Endothelial cell of umbilical vein (primary cell): ENCODE data around the gene SEPTIN10. TPM values are rescaled to one million over a fixed set of nuclear protein-coding genes. Genes with fewer than 3 reads are reported as not detected.

Source experiments
- Bru-seq: library from RNA; stranded (reverse); fragments of 400-500 nt; gene quantifications from one replicate; lab custom pipeline; 2021; lab: Mats Ljungman, UMichigan
- BruChase-seq, 2 experiments: library from RNA; stranded (reverse); fragments of 400-500 nt; gene quantifications; one replicate each; lab custom pipeline; 2021; lab: Mats Ljungman, UMichigan
- BruUV-seq: library from RNA; stranded (reverse); fragments of 400-500 nt; replicated peaks from 2 replicates; lab custom pipeline; 2021; lab: Mats Ljungman, UMichigan
- CTCF ChIA-PET: fragments of 300-600, 350-600 bp; sonication (Branson Sonifier 250); formaldehyde crosslinking; loops from one replicate; lab custom pipeline; 2021; ENCODE audit warnings: antibody characterized with exemption, inconsistent platforms; lab: Charles Lee
- POLR2A ChIA-PET: fragments of 300-600, 350-600 bp; sonication (Branson Sonifier 250); formaldehyde crosslinking; loops from one replicate; lab custom pipeline; 2021; ENCODE audit warnings: antibody characterized with exemption, inconsistent platforms; lab: Charles Lee
- DNase-seq: peaks from one replicate; pipeline ENCODE4 v3.0.0-alpha.2; 2011; ENCODE audit warnings: low read depth, low spot score
- FAIRE-seq: peaks from 2 replicates; lab custom pipeline; 2011; peaks lifted over from hg19 to GRCh38; lab: Jason Lieb, UNC
- H2AFZ ChIP-seq: 2 replicates; pipeline ENCODE4 v1.6.0; 2012; ENCODE audit warnings: low read depth, low read length, control low read depth, inconsistent platforms
- H3K27ac ChIP-seq: 2 replicates; pipeline ENCODE4 v1.5.1; 2011; ENCODE audit warnings: low read depth, mild to moderate bottlenecking, control low read depth, low read length, moderate library complexity; ENCODE audit not compliant: insufficient read depth
- H3K27me3 ChIP-seq, 2 experiments: 2 replicates each; pipeline versions ENCODE4 v1.6.0 to v1.6.1; 2011; ENCODE audit warnings: low read length in 2 of 2, mixed read lengths in 1 of 2; ENCODE audit not compliant: control insufficient read depth in 2 of 2, insufficient read depth in 2 of 2
- H3K36me3 ChIP-seq, 2 experiments: 2 replicates in 1 of 2; 3 replicates in 1 of 2; pipeline ENCODE4 v1.5.1; 2011; ENCODE audit warnings: low read length in 2 of 2, mild to moderate bottlenecking in 1 of 2, moderate library complexity in 1 of 2; ENCODE audit not compliant: control insufficient read depth in 2 of 2, insufficient read depth in 2 of 2; ENCODE audit errors: extremely low read depth in 1 of 2
- H3K4me1 ChIP-seq: 3 replicates; pipeline ENCODE4 v1.5.1; 2011; ENCODE audit warnings: mild to moderate bottlenecking, low read length; ENCODE audit not compliant: control insufficient read depth, insufficient read depth; ENCODE audit errors: extremely low read depth
- H3K4me2 ChIP-seq: 2 replicates; pipeline ENCODE4 v1.6.1; 2011; ENCODE audit warnings: low read length, control low read depth, mixed read lengths; ENCODE audit not compliant: insufficient read depth
- H3K4me3 ChIP-seq, 3 experiments: fragments of 200-600 bp in 1 of 3; sonication (generic), shearing (Covaris generic) in 1 of 3; replicated peaks in 1 of 3; 2 replicates each; pipeline ENCODE4 v1.5.1; 2011 to 2016; ENCODE audit warnings: control low read depth in 3 of 3, low read length in 3 of 3, mild to moderate bottlenecking in 2 of 3, inconsistent platforms in 1 of 3, low read depth in 1 of 3, moderate library complexity in 1 of 3; ENCODE audit not compliant: insufficient read depth in 1 of 3
- H3K79me2 ChIP-seq: 2 replicates; pipeline ENCODE4 v1.6.0; 2012; ENCODE audit warnings: low read length, inconsistent platforms; ENCODE audit not compliant: control insufficient read depth, insufficient read depth
- H3K9ac ChIP-seq: replicated peaks from 2 replicates; pipeline ENCODE3; 2011; ENCODE audit warnings: low read length, control low read depth; ENCODE audit not compliant: insufficient read depth; ENCODE audit errors: extremely low read depth
- H3K9me1 ChIP-seq: replicated peaks from 3 replicates; pipeline ENCODE4 v1.6.0; 2011; ENCODE audit warnings: mild to moderate bottlenecking, low read length; ENCODE audit not compliant: control insufficient read depth, insufficient read depth; ENCODE audit errors: extremely low read depth
- H3K9me3 ChIP-seq: replicated peaks from 2 replicates; pipeline ENCODE4 v1.5.1; 2012; ENCODE audit warnings: low read length, inconsistent platforms; ENCODE audit not compliant: control insufficient read depth, insufficient read depth
- H4K20me1 ChIP-seq: replicated peaks from 2 replicates; pipeline ENCODE3; 2011; ENCODE audit warnings: mild to moderate bottlenecking, low read length; ENCODE audit not compliant: control insufficient read depth, insufficient read depth; ENCODE audit errors: extremely low read depth
- CTCF ChIP-seq, 2 donors: IDR thresholded peaks; 1 replicate in 1 of 2; 2 replicates in 1 of 2; pipeline ENCODE4 v1.5.1; 2011; ENCODE audit warnings: low read length in 2 of 2, mild to moderate bottlenecking in 2 of 2, moderate library complexity in 2 of 2, control low read depth in 1 of 2, inconsistent platforms in 1 of 2, low read depth in 1 of 2; ENCODE audit not compliant: insufficient read depth in 1 of 2; ENCODE audit errors: extremely low read depth in 1 of 2
- EZH2 ChIP-seq: IDR thresholded peaks from 2 replicates; pipeline ENCODE4 v1.6.1; 2012; ENCODE audit warnings: borderline replicate concordance, low read depth, mild to moderate bottlenecking, moderate library complexity, low read length, inconsistent platforms; ENCODE audit not compliant: severe bottlenecking
- FOS ChIP-seq: IDR thresholded peaks from 2 replicates; pipeline ENCODE4 v1.6.1; 2011; ENCODE audit warnings: mild to moderate bottlenecking, low read length, moderate library complexity, borderline replicate concordance; ENCODE audit not compliant: insufficient read depth
- GATA2 ChIP-seq: IDR thresholded peaks from 2 replicates; pipeline ENCODE4 v1.7.0; 2011; ENCODE audit warnings: low read depth, mild to moderate bottlenecking, moderate library complexity, mixed read lengths, low read length; ENCODE audit not compliant: insufficient read length, insufficient read depth
- JUN ChIP-seq: IDR thresholded peaks from 2 replicates; pipeline ENCODE4 v1.6.1; 2011; ENCODE audit warnings: borderline replicate concordance, low read depth; ENCODE audit not compliant: insufficient read length, insufficient read depth
- MAX ChIP-seq: IDR thresholded peaks from 2 replicates; pipeline ENCODE4 v1.6.1; 2011; ENCODE audit not compliant: insufficient read depth, insufficient read length
- MYC ChIP-seq: IDR thresholded peaks from one replicate; pipeline ENCODE4 v1.6.1; 2011; ENCODE audit warnings: mild to moderate bottlenecking, low read depth, low read length
- POLR2A ChIP-seq: IDR thresholded peaks from 2 replicates; pipeline ENCODE4 v1.6.1; 2012; ENCODE audit warnings: low read depth, mild to moderate bottlenecking, control low read depth, low read length
- POLR2AphosphoS5 ChIP-seq: IDR thresholded peaks from 2 replicates; pipeline ENCODE4 v1.6.1; 2012; ENCODE audit warnings: low read depth, mild to moderate bottlenecking, control low read depth, low read length, moderate library complexity; ENCODE audit not compliant: insufficient read depth
- dilution Hi-C: fragments of 300-500 bp; cut with MboI; formaldehyde crosslinking; loops from one replicate; pipeline ENCODE4 v1.15.0; 2019; ENCODE audit warnings: low sequenced_read_pairs; ENCODE audit not compliant: extremely low pct_ligation_motif_present
- intact Hi-C: fragments of 100-400 bp; cut with micrococcal nuclease; formaldehyde crosslinking; loops from one replicate; pipeline ENCODE4 v1.10.0; 2022
- long read RNA-seq: library from polyadenylated mRNA; stranded (forward); transcript quantifications from one replicate; pipeline ENCODE4 v2.0.0, GENCODE V29; 2021
- polyA minus RNA-seq, 3 experiments: library from RNA; depleted of rRNA, polyadenylated mRNA; stranded (reverse); fragments of >200 nt; gene quantifications; 1 replicate in 1 of 3; 2 replicates in 2 of 3; pipeline ENCODE4 v1.2.3, GENCODE V29; 2011
- polyA plus RNA-seq, 4 experiments: library from polyadenylated mRNA; depleted of rRNA in 3 of 4; stranded (reverse) in 3 of 4; unstranded in 1 of 4; fragments of >200 nt; gene quantifications; 2 replicates each; pipeline versions ENCODE4 v1.2.1 to v1.2.3, GENCODE V29; 2011 to 2012; ENCODE audit warnings: missing spikeins in 1 of 4
- total RNA-seq: library from RNA; stranded (reverse); gene quantifications from 2 replicates; pipeline ENCODE4 v1.2.3, GENCODE V29; 2021

SEPTIN10 gene
- total RNA-seq (105 and 121 TPM in 2 replicates), polyA plus RNA-seq (17.2 and 26.1 TPM in 2 replicates), polyA minus RNA-seq (41.8 and 57.7 TPM in 2 replicates), Bru-seq, nascent RNA (percentile 94 among the genes with signal in this experiment), BruChase-seq, experiment 1, labeled RNA remaining after a 6-hour chase (percentile 91 among the genes with signal in this experiment), BruChase-seq, experiment 2, labeled RNA remaining after a 2-hour chase (percentile 94 among the genes with signal in this experiment)
- polyA plus RNA-seq (2011; cell fraction: cytosol; rRNA removed): 52.4 and 55.9 TPM in 2 replicates
- 46.1 and 58.2 TPM in 2 replicates for polyA plus RNA-seq (2011; cell fraction: nucleus; rRNA removed)
- polyA plus RNA-seq (2012): 70.1 and 81.6 TPM in 2 replicates
- 42.2 TPM for polyA minus RNA-seq (2011; cell fraction: cytosol; rRNA and poly(A)+ RNA removed)
- polyA minus RNA-seq (2011; cell fraction: nucleus; rRNA and poly(A)+ RNA removed): 50.7 and 72.9 TPM in 2 replicates
- long read RNA-seq, transcript SEPT10-202 (11 exons, 3,071 nt): major isoform, 116 of 195 reads
- long read RNA-seq, transcript SEPT10-205 (10 exons, 1,605 nt): minor isoform, 10 of 195 reads
- long read RNA-seq, partial matches to known transcripts: 27 of 195 reads
- long read RNA-seq, other reads (novel, unspliced or antisense): 38 of 195 reads

- H3K4me1 ChIP-seq: peaks cover 39% of the 10 kb centered on the region
- TF ChIP-seq CTCF (IDR thresholded peaks at IDR 0.05; ENCODE audit: extremely low read depth in 1 of 2, insufficient read depth in 1 of 2, low read depth in 1 of 2, low read length in 2 of 2) (no peak), MYC (no peak), GATA2 (no peak), FOS (no peak), JUN (no peak), EZH2 (no peak), MAX (peak; percentile 48), POLR2A (peak; percentile 84), POLR2AphosphoS5 (peak; percentile 83)
- H3K9me3 ChIP-seq: no peaks in the 10 kb centered on the region
- ChIA-PET POLR2A (interaction anchor here (0.6 to 1.6 kb wide), 7 partner anchors 9 to 503 kb away, joined by 3 to 10 read pairs (median 3); no protein-coding TSS in a partner anchor), CTCF (interaction anchor here (0.7 to 3.5 kb wide), 10 partner anchors 9 to 122 kb away, joined by 3 to 46 read pairs (median 4); no protein-coding TSS in a partner anchor)
- peak within 1 kb of the TSS; percentile 92 for H3K27ac ChIP-seq
- BruUV-seq: no TSS peak
- peak within 1 kb of the TSS; percentile 100 for H3K4me2 ChIP-seq
- H3K36me3 ChIP-seq: no peaks in the 10 kb centered on the region
- peak; percentile 99 for DNase-seq
- H3K79me2 ChIP-seq: peaks cover 54% of the 10 kb centered on the region
- H3K27me3 ChIP-seq: no peaks in the 10 kb centered on the region
- peak; percentile 96 for FAIRE-seq
- H3K9me1 ChIP-seq: no peaks in the 10 kb centered on the region
- H4K20me1 ChIP-seq: no peaks in the 10 kb centered on the region
- peak within 1 kb of the TSS; percentile 85 for H2AFZ ChIP-seq
- H3K4me3 ChIP-seq: peak within 1 kb of the TSS; percentile 81 to 100 (median 97)
- H3K9ac ChIP-seq: peak within 1 kb of the TSS; percentile 99
- dilution Hi-C loops (no loop called here), intact Hi-C loops (loop anchor here (1.0 kb wide), 2 partner anchors 56 to 68 kb away; no protein-coding TSS in a partner anchor)
Observed at GRCh38 chr2:109613922-109614714, at the start of gene SEPTIN10, which contains the start of gene SOWAHC. Gene SEPTIN10 (minus strand): TSS chr2:109613966. CDS start chr2:109613827, 139 bp downstream. Gene SOWAHC (plus strand): TSS chr2:109614364. CDS start chr2:109614490, 126 bp downstream.
